Measurements from ENCODE around the gene SMIM14.
"Not testable (repeated sequence)": the region's sequence is repeated elsewhere in the genome, so short reads cannot be mapped to it uniquely, and the experiment has no call there.

Gene SMIM14

GRCh38 chr4:39591290-39591689 lies 47.4 kb downstream of the SMIM14 start:
- no peak for DNase-seq

GRCh38 chr4:39587881-39588280 lies 50.8 kb downstream of the SMIM14 start:
- no peak for DNase-seq

GRCh38 chr4:39574946-39575345 lies 63.7 kb downstream of the SMIM14 start:
- no peak for DNase-seq

- no peak for DNase-seq
These were observed 67.2 kb downstream of the SMIM14 start for GRCh38 chr4:39571504-39571903.

GRCh38 chr4:39571054-39571453 lies 67.6 kb downstream of the SMIM14 start:
- DNase-seq, result no peak

GRCh38 chr4:39569209-39569608 lies 69.5 kb downstream of the SMIM14 start:
- no peak for DNase-seq

GRCh38 chr4:39568805-39569204 lies 69.9 kb downstream of the SMIM14 start:
- peak; percentile 3 for DNase-seq

- DNase-seq, result no peak
These were observed 72.6 kb downstream of the SMIM14 start for GRCh38 chr4:39565878-39566600.

GRCh38 chr4:39563346-39563847 lies 75.3 kb downstream of the SMIM14 start:
- no peak for DNase-seq

- DNase-seq, result no peak
These were observed 75.9 kb downstream of the SMIM14 start for GRCh38 chr4:39562792-39563191.

- no peak for DNase-seq
These were observed 79.0 kb downstream of the SMIM14 start for GRCh38 chr4:39559626-39560025.

GRCh38 chr4:39555472-39555871 lies 83.2 kb downstream of the SMIM14 start:
- no peak for DNase-seq

- no peak for DNase-seq
These were observed 90.1 kb downstream of the SMIM14 start for GRCh38 chr4:39548425-39549067.

GRCh38 chr4:39544580-39545315 lies 93.9 kb downstream of the SMIM14 start:
- DNase-seq, result no peak

- not testable (repeated sequence) for DNase-seq
These were observed 94.6 kb downstream of the SMIM14 start for GRCh38 chr4:39544080-39544479.

- DNase-seq, result no peak
These were observed 95.6 kb downstream of the SMIM14 start for GRCh38 chr4:39543034-39543433.

GRCh38 chr4:39542611-39543012 lies 96.1 kb downstream of the SMIM14 start:
- no peak for DNase-seq

- no peak for DNase-seq
These were observed 96.6 kb downstream of the SMIM14 start for GRCh38 chr4:39541987-39542610.

- DNase-seq, result no peak
These were observed 99.5 kb downstream of the SMIM14 start for GRCh38 chr4:39539089-39539611.

GRCh38 chr4:39533541-39533940 lies 105.1 kb downstream of the SMIM14 start:
- no peak for DNase-seq

- not testable (repeated sequence) for DNase-seq
These were observed 106.4 kb downstream of the SMIM14 start for GRCh38 chr4:39532237-39532636.

- no peak for DNase-seq
These were observed 108.0 kb downstream of the SMIM14 start for GRCh38 chr4:39530682-39531081.

GRCh38 chr4:39529534-39529933 lies 109.1 kb downstream of the SMIM14 start:
- no peak for DNase-seq

All from central memory CD4-positive, alpha-beta T cell (primary cell).